ENCODE results near the gene PAQR4. TPM values are rescaled to one million over a fixed set of nuclear protein-coding genes. Genes with fewer than 3 reads are reported as not detected.

PAQR4 gene
- total and polyA plus RNA-seq, 2 of the 13 experiments (the other 11 are each of a cell fraction or from before 2014, with no cell fraction given), result 15.9 to 24.8 TPM

GRCh38 chr16:3017794-3018506, 48.8 kb downstream of the PAQR4 start, which contains the start of gene CLDN6 (continued):
- no peak for TF ChIP-seq SP1 (IDR thresholded peaks at IDR 0.05)
- TF ChIP-seq SP1 (CRISPR knock-in tag; IDR thresholded peaks at IDR 0.05), result peak; percentile 63; the same call in 1 of the 2 replicates
- TF ChIP-seq ATF4 (CRISPR knock-in tag; IDR thresholded peaks at IDR 0.05), result no peak
- TF ChIP-seq ZBTB43 (CRISPR knock-in tag; conservative IDR thresholded peaks at IDR 0.05), result no peak
- TF ChIP-seq ZNF24 (IDR thresholded peaks at IDR 0.05), result no peak
- no peak for TF ChIP-seq ZHX1 (CRISPR knock-in tag; IDR thresholded peaks at IDR 0.05; ENCODE audit: low read depth)
- no peak for TF ChIP-seq ZBTB46 (CRISPR knock-in tag; IDR thresholded peaks at IDR 0.05; ENCODE audit: borderline replicate concordance)
- no peak for TF ChIP-seq RXRB (CRISPR knock-in tag; IDR thresholded peaks at IDR 0.05; ENCODE audit: borderline replicate concordance)
- peak; percentile 45; the same call in 1 of the 2 replicates for TF ChIP-seq ATF2 (CRISPR knock-in tag; IDR thresholded peaks at IDR 0.05)
- no peak for TF ChIP-seq BCL3 (CRISPR knock-in tag; IDR thresholded peaks at IDR 0.05)
- TF ChIP-seq ZNF598 (CRISPR knock-in tag; IDR thresholded peaks at IDR 0.05; ENCODE audit: borderline replicate concordance), result no peak
- peak; percentile 35; the same call in 1 of the 2 replicates for TF ChIP-seq ZNF574 (CRISPR knock-in tag; IDR thresholded peaks at IDR 0.05)
- TF ChIP-seq ZNF567 (CRISPR knock-in tag; IDR thresholded peaks at IDR 0.05; ENCODE audit: borderline replicate concordance), result no peak
- 0 out of 2 replicates have a peak, but pooled peaks have one; percentile 18 for TF ChIP-seq NR0B2 (CRISPR knock-in tag; IDR thresholded peaks at IDR 0.05)
